HepG2 (cell line): ENCODE measurements around the gene CEP44.

Experiments
- EP300 ChIP-seq, 3 experiments: sonication (generic) in 1 of 3; formaldehyde crosslinking in 1 of 3; IDR thresholded peaks; 2 replicates each; pipeline versions ENCODE4 v1.5.1 to v1.6.1; 2011 to 2020; ENCODE audit warnings: low read depth in 2 of 3, low read length in 2 of 3, borderline replicate concordance in 1 of 3, improper control_type of control experiment in 1 of 3, mild to moderate bottlenecking in 1 of 3, missing genetic modification reagents in 1 of 3, moderate library complexity in 1 of 3
- EZH2 ChIP-seq: conservative IDR thresholded peaks from 2 replicates; pipeline ENCODE4 v1.6.1; 2012; ENCODE audit warnings: mild to moderate bottlenecking, low read depth, low read length, moderate library complexity
- NBN ChIP-seq: fragments of 450-650 bp; conservative IDR thresholded peaks from 2 replicates; pipeline ENCODE4 v1.6.1; 2017
- ZBTB1 ChIP-seq: sonication (generic); formaldehyde crosslinking; IDR thresholded peaks from 2 replicates; pipeline ENCODE4 v1.4.0; 2020; ENCODE audit warnings: missing genetic modification reagents, borderline replicate concordance
- ZNF17 ChIP-seq: sonication (generic); formaldehyde crosslinking; IDR thresholded peaks from 2 replicates; pipeline ENCODE4 v1.5.0; 2020; ENCODE audit warnings: mild to moderate bottlenecking, missing genetic modification reagents
- ZNF512 ChIP-seq: sonication (generic); formaldehyde crosslinking; IDR thresholded peaks from 2 replicates; pipeline ENCODE4 v1.4.0; 2020; ENCODE audit warnings: mild to moderate bottlenecking, missing genetic modification reagents
- ZNF644 ChIP-seq: IDR thresholded peaks from 2 replicates; pipeline ENCODE4 v1.6.1; 2016; ENCODE audit warnings: low read depth

GRCh38 chr4:174266416-174266815 is 17.3 kb upstream of the CEP44 start:
- TF ChIP-seq EZH2 (no peak), ZNF644 (no peak), ZBTB1 (CRISPR knock-in tag) (no peak), EP300 (IDR thresholded peaks at IDR 0.05; ENCODE audit: low read depth in 2 of 2, low read length in 2 of 2) (no peak), EP300 (CRISPR knock-in tag; IDR thresholded peaks at IDR 0.05; ENCODE audit: borderline replicate concordance) (no peak), ZNF17 (CRISPR knock-in tag) (no peak), ZNF512 (CRISPR knock-in tag) (no peak), NBN (no peak)
